Heart left ventricle (tissue), 16 donors: ENCODE results near the gene TRIM3. TPM values are rescaled to one million over a fixed set of nuclear protein-coding genes. Genes with fewer than 3 reads are reported as not detected.

Experiments used
- ATAC-seq, 4 donors: fragments of 200-7000 bp; cut with Tn5 transposase; one replicate each; pipeline ENCODE4 v1.9.1; 2020 to 2022; ENCODE audit warnings: moderate library complexity in 4 of 4, mild to moderate bottlenecking in 3 of 4, moderate number of reproducible peaks in 1 of 4
- DNase-seq, 5 donors: peaks; one replicate each; pipeline ENCODE4 v3.0.0-alpha.2; 2020
- H3K27ac ChIP-seq, 12 donors: fragments of 200-600 bp; sonication (generic) in 4 of 12; one replicate each; pipeline versions ENCODE4 v1.5.0 to v1.8.0; 2016 to 2022; ENCODE audit warnings: mild to moderate bottlenecking in 2 of 12
- H3K27me3 ChIP-seq, 9 donors: fragments of 200-600 bp; sonication (generic) in 2 of 9; one replicate each; pipeline versions ENCODE4 v1.5.1 to v1.8.0; 2016 to 2022; ENCODE audit warnings: mild to moderate bottlenecking in 3 of 9
- H3K36me3 ChIP-seq, 9 donors: fragments of 200-600 bp; sonication (generic) in 2 of 9; one replicate each; pipeline versions ENCODE4 v1.5.0 to v1.8.0; 2018 to 2022; ENCODE audit warnings: mild to moderate bottlenecking in 2 of 9
- H3K4me1 ChIP-seq, 12 donors: fragments of 200-600 bp; sonication (generic) in 4 of 12; one replicate each; pipeline versions ENCODE4 v1.5.0 to v1.8.0; 2016 to 2022; ENCODE audit warnings: mild to moderate bottlenecking in 3 of 12
- H3K4me3 ChIP-seq, 12 donors: fragments of 200-600 bp; sonication (generic) in 4 of 12; one replicate each; pipeline versions ENCODE4 v1.5.0 to v1.8.0; 2017 to 2022; ENCODE audit warnings: mild to moderate bottlenecking in 9 of 12, moderate library complexity in 4 of 12
- H3K9me3 ChIP-seq, 12 donors: fragments of 200-600 bp; sonication (generic) in 4 of 12; one replicate each; pipeline versions ENCODE4 v1.5.0 to v1.8.0; 2016 to 2022; ENCODE audit warnings: mild to moderate bottlenecking in 1 of 12
- POLR2A ChIP-seq, 2 donors: fragments of 450-650 bp; IDR thresholded peaks; one replicate each; pipeline ENCODE4 v1.6.1; 2017; ENCODE audit warnings: antibody characterized with exemption in 2 of 2, mild to moderate bottlenecking in 2 of 2, moderate library complexity in 2 of 2
- WGBS, 4 donors: extraction: QIAGEN DNeasy Blood & Tissue Kit in 2 of 4; methylation state at CpG; one replicate each; pipeline versions ENCODE4 v1.1.5 to v1.1.7; 2013 to 2018; 5-methylcytosine and 5-hydroxymethylcytosine counted together
- intact Hi-C, 10 donors: fragments of 100-400 bp; cut with DNase I; formaldehyde crosslinking; loops; one replicate each; pipeline versions ENCODE4 v1.11.1 to v1.14.2; 2022
- polyA plus RNA-seq, 2 donors: library from polyadenylated mRNA; stranded (reverse); fragments of 200-250 nt; gene quantifications; one replicate each; pipeline ENCODE4 v1.2.3, GENCODE V29; 2013
- total RNA-seq, 9 donors: library from RNA; depleted of rRNA in 2 of 9; stranded (reverse); fragments of >200 nt in 2 of 9; fragmentation: NEBNext Ultra II Directional in 3 of 9; extraction: Animal tissue kit (Norgen Biotek cat#: 25700) in 3 of 9; gene quantifications; one replicate each; pipeline versions ENCODE4 v1.1.0 to v1.2.4, GENCODE V29; 2016 to 2023
- TF ChIP-seq, protein P1 (sequence below), 12 donors: fragments of 200-600 bp; sonication (generic) in 4 of 12; IDR thresholded peaks; one replicate each; pipeline versions ENCODE4 v1.5.0 to v1.8.0; 2018 to 2022; ENCODE audit warnings: antibody characterized with exemption in 12 of 12, mild to moderate bottlenecking in 5 of 12
- donor health status: ischemic (EF 13 %, LVEDD 7.1; RV severe dilation, severe dysfunction).
- donor health status: healthy with polysubstance abuse.
- donor health status: DM: no; HTN: yes; CAD: no.
- donor health status: DM: no; HTN: no; CAD: no.
- donor health status: ischemic (EF 25% LVEDD 6.9; RV normal size, moderate dysfunction).
- donor health status: ischemic (EF 25% LVEDD 5.7; RV mildly dilated, moderate dysfunction).
- donor health status: healthy.
- donor health status: DM: yes; HTN: yes; CAD: no.
- donor health status: ischemic (EF 35%, LVEDD 5.7; RV mildly dilated, moderate dysfunction).
- donor health status: nonischemic (EF 11% LVEDD 7.7; RV severe dilation, severe dysfunction).
- donor health status: DM: yes; HTN: yes; CAD: no.
- donor health status: PGD.
- donor health status: ischemic (EF 29% LVEDD 5.4; RV normal size, mild dysfunction).
- donor health status: nonischemic (EF 23%, LVEDD 6.1; RV moderate dilation, normal function).

Gene TRIM3
- total and polyA plus RNA-seq, 11 donors: 7.7 to 18.8 (median 10.4) TPM

GRCh38 chr11:6404342-6405051 lies 69.2 kb downstream of the TRIM3 start:
- ATAC-seq (no peak), DNase-seq (no peak)
- intact Hi-C loops: no loop called here
- H3K27ac ChIP-seq: no peak overlapping the region
- peaks cover 0 to 54% (median 41%) of the 10 kb centered on the region in 9 donors for H3K36me3 ChIP-seq
- H3K27me3 ChIP-seq: no peaks in the 10 kb centered on the region
- H3K4me1 ChIP-seq: peaks cover 0 to 18% (median 0%) of the 10 kb centered on the region in 12 donors
- no peaks in the 10 kb centered on the region for H3K9me3 ChIP-seq
- 77 to 83% (median 82%) methylated on average over 16 of the region's 16 CpGs for WGBS, 4 donors
- TF ChIP-seq, protein P1, sequence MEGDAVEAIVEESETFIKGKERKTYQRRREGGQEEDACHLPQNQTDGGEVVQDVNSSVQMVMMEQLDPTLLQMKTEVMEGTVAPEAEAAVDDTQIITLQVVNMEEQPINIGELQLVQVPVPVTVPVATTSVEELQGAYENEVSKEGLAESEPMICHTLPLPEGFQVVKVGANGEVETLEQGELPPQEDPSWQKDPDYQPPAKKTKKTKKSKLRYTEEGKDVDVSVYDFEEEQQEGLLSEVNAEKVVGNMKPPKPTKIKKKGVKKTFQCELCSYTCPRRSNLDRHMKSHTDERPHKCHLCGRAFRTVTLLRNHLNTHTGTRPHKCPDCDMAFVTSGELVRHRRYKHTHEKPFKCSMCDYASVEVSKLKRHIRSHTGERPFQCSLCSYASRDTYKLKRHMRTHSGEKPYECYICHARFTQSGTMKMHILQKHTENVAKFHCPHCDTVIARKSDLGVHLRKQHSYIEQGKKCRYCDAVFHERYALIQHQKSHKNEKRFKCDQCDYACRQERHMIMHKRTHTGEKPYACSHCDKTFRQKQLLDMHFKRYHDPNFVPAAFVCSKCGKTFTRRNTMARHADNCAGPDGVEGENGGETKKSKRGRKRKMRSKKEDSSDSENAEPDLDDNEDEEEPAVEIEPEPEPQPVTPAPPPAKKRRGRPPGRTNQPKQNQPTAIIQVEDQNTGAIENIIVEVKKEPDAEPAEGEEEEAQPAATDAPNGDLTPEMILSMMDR (IDR thresholded peaks at IDR 0.05): no peak
- no peak for TF ChIP-seq POLR2A (IDR thresholded peaks at IDR 0.05)
- H3K4me3 ChIP-seq: no peak overlapping the region

- TF ChIP-seq POLR2A (IDR thresholded peaks at IDR 0.05): no peak
- TF ChIP-seq, protein P1 (IDR thresholded peaks at IDR 0.05): no peak
- no peak overlapping the region for H3K4me3 ChIP-seq
- no peaks in the 10 kb centered on the region for H3K27me3 ChIP-seq
- peak overlapping the region in 1 of 12 donors; percentile 64 for H3K27ac ChIP-seq
- intact Hi-C loops: no loop called here
- no peak for ATAC-seq
- WGBS, 4 donors: 89 to 95% (median 94%) methylated on average over 7 to 8 of the region's 8 CpGs
- DNase-seq: no peak
- H3K9me3 ChIP-seq: no peaks in the 10 kb centered on the region
- H3K36me3 ChIP-seq: peaks cover 0 to 52% (median 38%) of the 10 kb centered on the region in 9 donors
- peaks cover 0 to 18% (median 0%) of the 10 kb centered on the region in 12 donors for H3K4me1 ChIP-seq
Measured at GRCh38 chr11:6403539-6403938, 70.2 kb downstream of the TRIM3 start.

GRCh38 chr11:6402561-6402981 lies 71.2 kb downstream of the TRIM3 start:
- no peak overlapping the region for H3K4me3 ChIP-seq
- peaks cover 0 to 55% (median 34%) of the 10 kb centered on the region in 9 donors for H3K36me3 ChIP-seq
- H3K9me3 ChIP-seq: no peaks in the 10 kb centered on the region
- TF ChIP-seq, protein P1 (IDR thresholded peaks at IDR 0.05): no peak
- no peak for TF ChIP-seq POLR2A (IDR thresholded peaks at IDR 0.05)
- peak overlapping the region in 1 of 12 donors; percentile 64 for H3K27ac ChIP-seq
- WGBS, 4 donors: 83 to 93% (median 85%) methylated on average over 7 of the region's 7 CpGs
- H3K27me3 ChIP-seq: no peaks in the 10 kb centered on the region
- H3K4me1 ChIP-seq: peaks cover 0 to 18% (median 2%) of the 10 kb centered on the region in 12 donors
- intact Hi-C loops: no loop called here
- DNase-seq (no peak), ATAC-seq (no peak)

DNA sequence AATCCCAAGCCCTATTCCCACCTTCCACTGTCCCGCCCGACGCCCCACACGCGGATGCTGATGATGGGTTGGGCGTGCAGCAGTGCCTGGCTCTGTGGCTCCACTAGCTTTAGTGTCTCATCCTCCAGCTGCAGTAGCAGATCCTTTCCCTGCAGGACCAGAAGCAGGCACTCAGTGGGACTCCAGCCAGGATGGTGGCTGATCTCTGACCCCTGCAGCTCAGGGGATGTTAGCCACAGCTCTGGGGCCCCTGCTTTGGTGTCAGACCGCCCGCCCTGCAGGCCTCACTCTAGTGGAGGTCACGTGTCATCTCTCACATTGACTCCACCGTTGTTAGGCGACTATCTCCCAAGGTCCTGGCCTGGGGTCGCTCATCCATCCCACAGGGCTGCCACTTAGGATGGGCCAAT lies 71.7 kb downstream of the TRIM3 start:
- Histone ChIP-seq H3K4me3 (no peak overlapping the region), H3K27me3 (no peaks in the 10 kb centered on the region), H3K4me1 (peaks cover 0 to 18% (median 5%) of the 10 kb centered on the region in 12 donors), H3K36me3 (peaks cover 0 to 60% (median 36%) of the 10 kb centered on the region in 9 donors), H3K27ac (peak overlapping the region in 1 of 12 donors; percentile 64), H3K9me3 (no peaks in the 10 kb centered on the region)
- intact Hi-C loops: no loop called here
- no peak for DNase-seq
- TF ChIP-seq POLR2A (IDR thresholded peaks at IDR 0.05): no peak
- TF ChIP-seq, protein P1 (IDR thresholded peaks at IDR 0.05): no peak
- whole genome bisulfite sequencing, 4 donors: 78 to 88% (median 83%) methylated on average over 11 to 12 of the region's 12 CpGs
- no peak for ATAC-seq
